GM13977 (cell line): ENCODE results near the gene INPP5F.
"Not testable (repeated sequence)": the region's sequence is repeated elsewhere in the genome, so short reads cannot be mapped to it uniquely, and the experiment has no call there.

ENCODE experiments used
- DNase-seq: peaks from one replicate; pipeline ENCODE4 v3.0.0; 2012; ENCODE audit warnings: low spot score
- CTCF ChIP-seq: IDR thresholded peaks from 2 replicates; pipeline ENCODE4 v1.5.1; 2012; ENCODE audit warnings: mild to moderate bottlenecking, control low read depth; ENCODE audit not compliant: insufficient read depth; ENCODE audit errors: extremely low read depth, missing control alignments
- in situ Hi-C: fragments of 300-500 bp; cut with MboI; formaldehyde crosslinking; loops from one replicate; pipeline ENCODE4 v1.12.0; 2022; ENCODE audit warnings: low sequenced_read_pairs, low pct_unique_long_range_greater_than_20kb, mixed read lengths, inconsistent platforms; ENCODE audit not compliant: unreplicated experiment

INPP5F gene

GRCh38 chr10:119859420-119860258 is 133.8 kb downstream of the INPP5F start:
- in situ Hi-C loops, result loop anchor here (10.0 kb wide), 1 partner anchor 175 kb away; no protein-coding TSS in a partner anchor
- peak; percentile 57 for TF ChIP-seq CTCF
- DNase-seq, result peak; percentile 39

- DNase-seq, result no peak
- in situ Hi-C loops, result no loop called here
- no peak for TF ChIP-seq CTCF
Measured at GRCh38 chr10:119860866-119861607, 135.2 kb downstream of the INPP5F start.

GRCh38 chr10:119862524-119862923 is 136.7 kb downstream of the INPP5F start:
- in situ Hi-C loops, result no loop called here

GRCh38 chr10:119863951-119864565 is 138.2 kb downstream of the INPP5F start:
- no peak for DNase-seq
- no peak for TF ChIP-seq CTCF
- in situ Hi-C loops, result no loop called here

More at GRCh38 chr10:119862524-119862923, 136.7 kb downstream of the INPP5F start:
- TF ChIP-seq CTCF, result no peak
- DNase-seq, result no peak

GRCh38 chr10:119865699-119866240 is 139.9 kb downstream of the INPP5F start:
- no peak for DNase-seq
- TF ChIP-seq CTCF, result no peak
- in situ Hi-C loops, result no loop called here

- TF ChIP-seq CTCF, result no peak
- no peak for DNase-seq
- in situ Hi-C loops, result no loop called here
Measured at GRCh38 chr10:119867317-119867716, 141.5 kb downstream of the INPP5F start.

- in situ Hi-C loops, DNase-seq: not testable (repeated sequence)
Measured at GRCh38 chr10:119869398-119869797, 143.5 kb downstream of the INPP5F start.
